HT1080 (cell line): Measurements from ENCODE around the gene RNF215. TPM values are rescaled to one million over a fixed set of nuclear protein-coding genes. Genes with fewer than 3 reads are reported as not detected.
A peak's percentile ranks its signal among the peaks of the same experiment; 100 is the strongest.

Source experiments
- DNase-seq: peaks from one replicate; pipeline ENCODE4 v3.0.0-alpha.2; 2015; ENCODE audit warnings: low read depth
- polyA plus RNA-seq, 2 experiments: library from polyadenylated mRNA; depleted of rRNA; stranded (reverse); fragments of >200 nt; gene quantifications; 2 replicates each; pipeline ENCODE4 v1.2.3, GENCODE V29; 2015
- total RNA-seq: library from RNA; depleted of rRNA; stranded (reverse); fragments of >200 nt; shearing (Covaris generic); gene quantifications from 2 replicates; pipeline ENCODE4 v1.2.3, GENCODE V29; 2014; rRNA removed

RNF215 gene
- 13.8 and 14.6 TPM in 2 replicates for total RNA-seq
- 14.9 and 17.7 TPM in 2 replicates for polyA plus RNA-seq (2015; cell fraction: cytosol; rRNA removed)
- 47.9 and 53.9 TPM in 2 replicates for polyA plus RNA-seq (2015; cell fraction: nucleus; rRNA removed)

GRCh38 chr22:30386960-30387827, at the start of gene RNF215:
TSS of gene RNF215 (minus strand) at chr22:30387411. CDS start at chr22:30387313, 98 bp downstream.
- peak; percentile 51 for DNase-seq

GRCh38 chr22:30436196-30436595, 49.0 kb upstream of the RNF215 start:
- no peak for DNase-seq

- no peak for DNase-seq
Measured at GRCh38 chr22:30435674-30436126, 48.5 kb upstream of the RNF215 start.

DNA sequence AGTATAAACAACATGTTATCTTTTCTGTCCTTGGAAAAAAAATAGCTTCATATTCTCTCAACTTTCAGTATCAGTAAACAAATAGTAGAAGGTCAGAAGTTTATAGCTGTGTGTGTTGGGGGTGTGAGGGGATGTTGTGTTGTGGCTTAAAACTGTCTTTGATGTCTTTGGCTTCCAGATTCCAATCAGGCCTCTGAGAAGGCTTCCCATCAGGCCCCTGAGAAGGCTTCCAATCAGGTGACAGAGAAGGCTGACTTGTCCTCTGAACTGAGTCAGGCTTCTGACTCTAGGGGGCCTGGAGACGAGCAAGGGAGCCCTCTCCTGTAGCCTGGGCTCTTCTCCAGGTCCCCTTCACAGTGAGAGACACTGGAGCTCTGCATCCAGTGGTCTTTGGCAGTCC, 47.6 kb upstream of the RNF215 start:
- no peak for DNase-seq

GRCh38 chr22:30433773-30434172, 46.6 kb upstream of the RNF215 start:
- no peak for DNase-seq

DNA sequence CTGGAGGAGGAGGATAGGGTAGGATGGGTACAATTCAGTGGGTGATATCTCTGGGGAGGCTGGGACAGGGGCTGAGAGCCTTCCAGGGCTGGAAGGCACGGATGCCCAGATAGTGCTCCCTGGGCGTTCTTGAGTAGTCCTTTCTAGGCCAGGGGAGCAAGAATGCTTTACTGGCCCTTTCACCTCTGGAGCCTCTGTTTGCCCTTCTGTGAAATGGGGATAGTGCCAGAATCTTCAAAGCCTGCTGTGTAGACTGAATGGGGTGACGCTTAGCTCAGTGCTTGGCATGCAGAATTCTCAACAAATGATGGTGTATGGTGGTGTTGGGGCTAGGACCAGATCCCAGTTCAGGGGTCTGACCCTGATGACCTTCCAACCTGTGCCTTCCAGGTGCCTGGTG, 46.0 kb upstream of the RNF215 start:
- DNase-seq, result no peak

GRCh38 chr22:30432520-30432919, 45.3 kb upstream of the RNF215 start:
- no peak for DNase-seq

GRCh38 chr22:30432096-30432495, 44.9 kb upstream of the RNF215 start:
- DNase-seq, result no peak

- no peak for DNase-seq
Measured at GRCh38 chr22:30430933-30431332, 43.7 kb upstream of the RNF215 start.

DNA sequence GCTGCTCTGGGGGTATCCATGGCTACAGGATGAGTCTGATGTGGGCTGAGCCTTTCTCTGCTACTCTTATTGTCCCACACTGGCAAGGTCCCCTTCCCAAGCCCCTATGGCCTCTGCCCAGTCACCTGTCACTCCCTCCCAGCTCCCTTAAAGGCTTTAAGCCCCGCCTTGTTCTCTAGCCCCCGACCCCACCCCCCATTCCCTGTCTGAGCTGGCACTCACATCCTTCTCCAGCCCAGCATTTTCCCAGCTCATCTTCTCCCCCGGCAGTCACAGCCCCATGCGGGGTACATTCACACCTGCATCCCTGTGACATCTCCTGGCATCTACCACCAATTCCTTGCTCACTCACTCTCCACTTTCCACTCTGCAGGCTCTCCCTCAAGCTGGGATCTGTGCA, 42.7 kb upstream of the RNF215 start:
- DNase-seq, result no peak

- no peak for DNase-seq
Measured at GRCh38 chr22:30427871-30428270, 40.7 kb upstream of the RNF215 start.

DNA sequence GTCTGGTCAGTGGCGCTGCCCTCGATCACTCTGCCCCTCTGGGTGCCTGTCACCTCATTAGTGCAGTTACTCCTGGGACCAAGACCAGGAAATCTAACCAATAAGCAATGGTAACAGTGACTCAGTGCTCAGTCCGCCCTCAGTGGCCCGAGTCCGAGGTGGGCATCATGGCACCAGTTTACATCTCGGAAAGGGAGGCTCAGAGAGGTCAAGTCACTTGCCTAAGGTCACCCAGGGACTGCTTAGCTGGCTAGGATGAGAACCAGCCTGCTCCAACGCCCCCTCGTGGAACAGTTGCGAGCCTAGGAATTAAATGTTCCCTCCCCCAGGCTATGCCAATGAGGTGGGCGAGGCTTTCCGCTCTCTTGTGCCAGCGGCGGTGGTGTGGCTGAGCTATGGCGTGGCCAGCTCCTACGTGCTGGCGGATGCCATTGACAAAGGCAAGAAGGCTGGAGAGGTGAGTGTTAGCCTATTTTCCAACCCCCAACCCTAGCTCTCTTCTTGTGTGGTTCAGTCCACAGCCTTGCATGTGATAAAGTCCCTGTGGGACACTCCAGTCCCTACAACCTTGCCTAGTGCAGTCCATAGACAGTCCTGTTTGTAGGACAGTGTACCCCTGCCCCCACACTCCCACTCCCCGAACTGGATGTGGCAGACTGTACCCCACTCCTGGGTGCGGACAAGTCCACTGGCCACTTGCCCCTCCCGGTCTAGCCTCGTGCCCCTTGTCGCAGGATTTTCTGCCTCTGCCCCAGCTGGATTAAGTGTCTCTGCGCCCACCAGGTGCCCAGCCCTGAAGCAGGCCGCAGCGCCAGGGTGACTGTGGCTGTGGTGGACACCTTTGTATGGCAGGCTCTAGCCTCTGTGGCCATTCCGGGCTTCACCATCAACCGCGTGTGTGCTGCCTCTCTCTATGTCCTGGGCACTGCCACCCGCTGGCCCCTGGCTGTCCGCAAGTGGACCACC, 39.5 kb upstream of the RNF215 start:
- peak; percentile 72 for DNase-seq

- peak; percentile 69 for DNase-seq
Measured at GRCh38 chr22:30425616-30426387, 38.6 kb upstream of the RNF215 start, which contains the start of gene MTFP1. TSS of gene MTFP1 (plus strand) at chr22:30425768. CDS start at chr22:30425880, 112 bp downstream.

DNA sequence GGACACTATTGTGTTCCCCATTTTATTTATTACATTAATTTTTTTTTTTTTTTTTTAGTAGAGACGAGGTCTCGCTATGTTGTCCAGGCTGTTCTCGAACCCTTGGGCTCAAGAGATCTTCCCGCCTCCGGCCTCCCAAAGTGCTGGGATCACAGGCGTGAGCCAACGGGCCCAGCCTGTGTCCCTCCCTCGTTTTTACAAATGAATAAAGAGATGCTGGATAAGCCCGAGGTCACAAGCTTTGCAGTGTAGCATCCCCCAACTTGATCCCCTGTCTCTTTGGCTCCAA, 38.1 kb upstream of the RNF215 start:
- DNase-seq, result no peak

DNA sequence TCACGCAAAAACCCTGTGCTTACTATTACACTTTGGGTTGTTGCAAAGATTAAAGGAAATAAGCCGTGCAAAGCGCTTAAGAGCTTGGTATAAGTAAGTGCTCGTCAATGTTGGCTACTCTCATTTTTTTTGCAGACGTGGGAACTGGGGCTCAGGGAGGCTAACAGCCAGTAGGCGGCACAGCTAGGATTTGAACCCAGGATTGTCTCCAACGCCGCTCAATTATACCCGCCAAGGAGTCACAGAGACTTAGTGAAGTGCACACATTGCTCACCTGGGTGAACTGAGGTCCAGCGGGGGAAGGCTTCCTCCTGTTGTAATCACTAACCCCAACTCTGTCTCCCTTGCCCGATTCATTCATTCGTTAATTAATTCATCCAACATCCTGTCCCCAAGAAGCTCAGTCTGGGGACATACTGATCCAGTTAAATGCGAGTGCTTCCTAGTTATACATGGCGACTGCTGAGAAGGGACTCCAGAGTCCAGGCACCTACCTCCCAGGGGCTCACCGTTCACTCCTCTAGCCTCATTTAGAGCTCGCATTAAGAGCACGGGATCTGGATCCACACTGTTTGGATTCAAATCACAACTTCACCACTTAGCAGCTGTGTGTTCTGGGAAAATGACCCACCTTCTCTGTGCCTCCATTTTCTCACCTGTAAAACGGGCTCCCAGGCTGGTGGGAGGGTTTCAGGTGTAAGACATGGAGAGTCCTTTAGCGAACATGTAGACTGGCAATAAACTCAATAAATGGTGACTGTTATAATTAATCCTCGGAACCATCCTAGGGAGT, 37.5 kb upstream of the RNF215 start:
- no peak for DNase-seq

DNA sequence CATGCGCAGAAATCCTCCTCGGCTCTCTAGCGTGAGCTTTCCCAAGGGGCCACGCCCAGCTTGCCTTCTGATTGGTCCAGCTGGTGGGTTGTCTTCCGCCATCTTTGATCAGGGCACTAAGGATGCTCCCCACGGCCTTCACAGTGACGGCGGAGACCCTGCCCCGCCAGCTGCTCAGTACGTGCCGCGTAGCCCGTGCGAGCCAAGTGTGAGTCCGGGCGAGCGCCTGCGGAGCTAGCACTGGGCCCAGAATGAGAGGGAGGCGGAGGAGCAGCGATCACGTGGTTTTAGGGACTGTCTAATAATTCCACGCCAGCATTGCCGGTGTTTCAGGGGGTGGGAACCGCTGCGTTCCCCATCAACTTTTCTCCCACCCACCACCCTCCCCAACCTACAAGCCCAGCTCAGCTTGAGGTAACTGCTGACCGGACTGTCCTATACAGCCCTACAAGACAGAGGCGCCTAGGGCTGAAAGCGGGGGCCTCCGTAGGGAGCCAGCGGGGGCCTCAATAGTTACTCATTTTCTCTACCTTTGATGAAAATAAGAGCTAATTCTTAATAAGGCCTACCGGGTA, 36.8 kb upstream of the RNF215 start:
- peak; percentile 99 for DNase-seq

GRCh38 chr22:30423301-30423958, 36.2 kb upstream of the RNF215 start:
- no peak for DNase-seq

GRCh38 chr22:30422481-30423300, 35.5 kb upstream of the RNF215 start:
- peak; percentile 92 for DNase-seq
